ENCODE measurements around the gene THG1L. TPM values are rescaled to one million over a fixed set of nuclear protein-coding genes. Genes with fewer than 3 reads are reported as not detected.
A peak's percentile ranks its signal among the peaks of the same experiment; 100 is the strongest.
"Not testable (repeated sequence)": the region's sequence is repeated elsewhere in the genome, so short reads cannot be mapped to it uniquely, and the experiment has no call there.

The THG1L gene
- total RNA-seq, 1 donor from 2014 or later: 6.6 TPM

DNA sequence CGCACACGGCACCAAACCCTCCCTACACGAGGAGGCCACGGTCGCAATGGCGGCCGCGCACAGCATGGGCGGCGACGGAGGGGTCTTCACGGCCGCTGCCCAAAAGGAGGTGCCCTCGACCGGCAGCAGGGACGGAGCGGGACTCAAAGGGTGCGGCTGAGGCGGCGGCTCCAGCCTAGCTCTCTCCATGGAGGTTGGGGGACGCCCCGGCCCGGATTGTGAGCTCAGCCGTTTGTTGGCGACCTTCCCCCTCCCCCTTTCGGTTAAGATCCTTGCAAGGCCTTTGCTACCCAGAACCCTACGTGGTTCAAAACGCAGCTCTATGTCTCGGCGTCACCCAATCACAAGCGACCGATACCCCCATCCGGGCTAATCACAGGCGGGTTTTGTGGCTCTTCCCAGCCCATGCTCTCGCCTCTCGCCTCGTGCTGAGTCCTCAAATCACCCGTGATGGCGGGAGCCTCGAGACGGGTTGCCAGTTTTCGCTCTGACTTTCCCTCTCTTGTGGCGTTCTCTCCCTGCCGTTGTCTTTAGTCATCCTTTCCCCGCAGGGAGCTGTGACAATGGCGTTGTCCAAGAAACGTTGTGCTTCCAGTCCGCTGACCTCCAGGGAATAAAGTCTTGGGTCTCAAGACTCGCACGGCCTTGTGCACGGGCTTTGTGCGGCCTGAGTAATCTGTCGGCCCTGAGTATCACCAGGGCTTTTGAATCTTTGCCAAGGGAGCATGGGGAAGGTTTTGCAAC lies 40.4 kb upstream of the THG1L start:
- H3K4me1 ChIP-seq: peaks cover 10% of the 10 kb centered on the region
- TF ChIP-seq, protein P1, sequence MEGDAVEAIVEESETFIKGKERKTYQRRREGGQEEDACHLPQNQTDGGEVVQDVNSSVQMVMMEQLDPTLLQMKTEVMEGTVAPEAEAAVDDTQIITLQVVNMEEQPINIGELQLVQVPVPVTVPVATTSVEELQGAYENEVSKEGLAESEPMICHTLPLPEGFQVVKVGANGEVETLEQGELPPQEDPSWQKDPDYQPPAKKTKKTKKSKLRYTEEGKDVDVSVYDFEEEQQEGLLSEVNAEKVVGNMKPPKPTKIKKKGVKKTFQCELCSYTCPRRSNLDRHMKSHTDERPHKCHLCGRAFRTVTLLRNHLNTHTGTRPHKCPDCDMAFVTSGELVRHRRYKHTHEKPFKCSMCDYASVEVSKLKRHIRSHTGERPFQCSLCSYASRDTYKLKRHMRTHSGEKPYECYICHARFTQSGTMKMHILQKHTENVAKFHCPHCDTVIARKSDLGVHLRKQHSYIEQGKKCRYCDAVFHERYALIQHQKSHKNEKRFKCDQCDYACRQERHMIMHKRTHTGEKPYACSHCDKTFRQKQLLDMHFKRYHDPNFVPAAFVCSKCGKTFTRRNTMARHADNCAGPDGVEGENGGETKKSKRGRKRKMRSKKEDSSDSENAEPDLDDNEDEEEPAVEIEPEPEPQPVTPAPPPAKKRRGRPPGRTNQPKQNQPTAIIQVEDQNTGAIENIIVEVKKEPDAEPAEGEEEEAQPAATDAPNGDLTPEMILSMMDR (IDR thresholded peaks at IDR 0.05; ENCODE audit: borderline replicate concordance): no peak
- H3K9me3 ChIP-seq (replicated peaks): no peaks in the 10 kb centered on the region
- H3K4me3 ChIP-seq: peak overlapping the region; percentile 11
- H3K27ac ChIP-seq (replicated peaks): no peak overlapping the region
- peaks cover 10% of the 10 kb centered on the region for H3K27me3 ChIP-seq (ENCODE audit: low read depth)
- DNase-seq: no peak
- intact Hi-C loops (cut with micrococcal nuclease): no loop called here
- no peaks in the 10 kb centered on the region for H3K36me3 ChIP-seq

DNA sequence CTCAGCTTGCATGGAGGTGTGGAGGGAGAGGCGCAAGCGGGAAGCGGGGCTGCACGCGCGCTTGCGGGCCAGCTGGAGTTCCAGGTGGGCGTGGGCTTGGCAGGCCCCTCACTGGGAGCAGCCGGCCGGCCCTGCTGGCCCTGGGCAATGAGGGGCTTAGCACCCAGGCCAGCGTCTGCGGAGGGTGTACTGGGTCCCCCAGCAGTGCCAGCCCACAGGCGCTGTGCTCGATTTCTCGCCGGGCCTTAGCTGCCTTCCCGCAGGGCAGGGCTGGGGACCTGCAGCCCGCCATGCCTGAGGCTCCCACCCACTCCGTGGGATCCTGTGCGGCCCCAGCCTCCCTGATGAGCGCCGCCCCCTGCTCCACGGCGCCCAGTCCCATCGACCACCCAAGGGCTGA lies 37.4 kb upstream of the THG1L start:
- H3K4me1 ChIP-seq; intact Hi-C loops (cut with micrococcal nuclease): not testable (repeated sequence)

DNA sequence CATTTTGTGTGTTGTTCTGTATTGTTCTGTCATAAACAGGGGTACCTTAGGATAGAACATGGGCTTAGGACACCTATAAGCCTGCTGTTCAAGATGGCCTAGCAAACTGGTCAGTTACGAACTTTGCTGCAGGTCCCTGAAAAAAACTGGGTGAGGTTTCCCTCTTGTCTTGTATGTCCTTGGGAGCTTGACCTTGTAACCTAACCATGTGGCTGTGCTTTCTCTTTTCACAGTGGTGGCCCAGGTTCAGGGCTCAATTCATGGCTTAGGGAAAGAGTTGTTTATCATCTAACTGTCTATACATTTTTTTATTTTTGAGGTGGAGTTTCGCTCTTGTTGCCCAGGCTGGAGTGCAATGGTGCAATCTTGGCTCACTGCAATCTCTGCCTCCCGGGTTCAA lies 35.1 kb upstream of the THG1L start:
- intact Hi-C loops (cut with micrococcal nuclease); H3K4me1 ChIP-seq; DNase-seq; H3K27me3 ChIP-seq (ENCODE audit: low read depth); H3K27ac ChIP-seq (replicated peaks); H3K36me3 ChIP-seq; H3K4me3 ChIP-seq: not testable (repeated sequence)
- peaks cover 26% of the 10 kb centered on the region for H3K9me3 ChIP-seq (replicated peaks)

More for the DNA sequence above, 37.4 kb upstream of the THG1L start:
- Histone ChIP-seq H3K27me3 (ENCODE audit: low read depth) (peaks cover 10% of the 10 kb centered on the region), H3K9me3 (replicated peaks) (peaks cover 13% of the 10 kb centered on the region)
- H3K27ac ChIP-seq (replicated peaks); DNase-seq; H3K4me3 ChIP-seq; H3K36me3 ChIP-seq: not testable (repeated sequence)

DNA sequence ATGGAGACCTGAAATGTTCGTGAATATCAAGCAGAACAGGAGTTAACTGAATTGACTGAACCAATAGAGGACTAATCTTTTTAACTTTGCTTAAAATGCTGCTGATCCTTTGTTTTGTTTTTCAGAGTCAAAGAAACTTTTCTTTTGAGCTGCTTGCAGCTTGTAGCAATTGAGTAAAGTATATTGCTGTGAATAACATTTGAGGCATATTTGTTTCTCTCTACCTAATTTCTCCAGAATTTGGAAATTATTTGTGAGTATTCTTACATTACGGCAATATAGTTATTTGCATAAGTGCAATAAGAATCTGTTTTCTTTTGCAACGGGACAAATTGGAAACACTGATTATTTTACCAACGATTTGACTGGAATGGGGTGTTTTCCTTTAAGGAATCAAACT lies 32.5 kb upstream of the THG1L start:
- intact Hi-C loops (cut with micrococcal nuclease): not testable (repeated sequence)

DNA sequence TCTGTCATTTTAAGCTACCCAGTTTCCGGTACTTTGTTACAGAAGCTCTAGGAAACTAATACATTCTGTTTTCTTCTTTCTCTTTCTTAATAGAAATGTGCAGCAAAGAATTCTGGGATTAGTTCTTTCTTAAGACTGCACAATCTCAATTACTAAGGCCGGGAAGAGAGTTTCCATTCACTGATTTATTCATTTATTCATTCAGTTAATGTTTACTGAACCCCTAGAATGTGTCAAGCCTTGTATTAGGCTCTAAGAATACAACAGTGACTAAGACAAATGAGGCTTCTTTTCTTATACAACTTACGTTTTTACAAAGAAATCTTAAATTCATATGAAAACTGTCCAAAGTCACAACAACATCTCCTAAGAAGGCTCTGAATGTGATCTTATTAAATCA lies 27.5 kb upstream of the THG1L start:
- H3K9me3 ChIP-seq (replicated peaks): peaks cover 19% of the 10 kb centered on the region
- no peaks in the 10 kb centered on the region for H3K27me3 ChIP-seq (ENCODE audit: low read depth)
- H3K4me3 ChIP-seq: no peak overlapping the region
- H3K36me3 ChIP-seq: no peaks in the 10 kb centered on the region
- H3K4me1 ChIP-seq: no peaks in the 10 kb centered on the region
- no peak for DNase-seq
- no peak overlapping the region for H3K27ac ChIP-seq (replicated peaks)
- intact Hi-C loops (cut with micrococcal nuclease): no loop called here
- TF ChIP-seq, protein P1 (IDR thresholded peaks at IDR 0.05; ENCODE audit: borderline replicate concordance): no peak

More for the DNA sequence above, 32.5 kb upstream of the THG1L start:
- not testable (repeated sequence) for H3K4me1 ChIP-seq; H3K4me3 ChIP-seq; H3K27ac ChIP-seq (replicated peaks); H3K27me3 ChIP-seq (ENCODE audit: low read depth); H3K36me3 ChIP-seq; DNase-seq
- peaks cover 31% of the 10 kb centered on the region for H3K9me3 ChIP-seq (replicated peaks)

DNA sequence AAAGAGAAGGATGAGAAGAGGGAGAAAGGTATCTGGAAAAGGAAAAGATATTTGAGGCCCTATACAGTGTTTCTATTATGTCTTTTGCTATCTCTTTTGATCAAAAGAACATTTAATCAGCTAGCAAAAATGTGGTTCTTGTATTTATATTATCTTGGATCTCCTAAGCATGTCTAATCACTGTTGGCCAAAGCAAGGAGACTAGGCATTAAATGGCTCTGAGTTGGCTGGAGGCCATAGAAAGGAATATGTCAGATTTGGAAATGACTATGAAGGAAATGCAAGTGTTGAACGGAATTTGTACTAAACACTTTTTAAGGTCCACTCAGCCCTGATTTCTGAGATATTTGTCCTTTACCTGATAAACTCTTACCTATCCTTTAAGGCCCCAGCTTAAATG lies 22.4 kb upstream of the THG1L start:
- TF ChIP-seq, protein P1 (IDR thresholded peaks at IDR 0.05; ENCODE audit: borderline replicate concordance): no peak
- H3K9me3 ChIP-seq (replicated peaks): no peaks in the 10 kb centered on the region
- no peaks in the 10 kb centered on the region for H3K27me3 ChIP-seq (ENCODE audit: low read depth)
- no peak overlapping the region for H3K27ac ChIP-seq (replicated peaks)
- DNase-seq: no peak
- no peaks in the 10 kb centered on the region for H3K36me3 ChIP-seq
- intact Hi-C loops (cut with micrococcal nuclease): no loop called here
- H3K4me1 ChIP-seq: no peaks in the 10 kb centered on the region
- H3K4me3 ChIP-seq: no peak overlapping the region

DNA sequence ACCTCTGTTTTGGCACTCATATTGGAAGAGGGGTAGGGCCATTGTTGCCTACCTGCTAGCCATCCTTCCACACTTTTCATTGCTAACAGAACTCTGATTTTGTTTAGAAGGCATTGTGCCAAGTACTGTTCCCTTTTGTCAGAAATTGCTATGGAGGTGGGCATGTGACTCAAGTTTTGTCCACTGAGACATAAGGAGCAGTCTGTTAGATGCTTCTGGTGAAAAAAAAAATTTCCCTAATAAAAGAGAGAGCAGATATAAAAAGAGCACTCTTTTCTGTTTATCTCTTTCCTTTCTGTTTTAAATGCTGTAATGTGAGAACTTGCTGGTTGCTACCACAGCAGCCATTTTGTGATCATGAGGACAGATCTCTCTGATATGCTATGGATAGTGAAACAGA lies 21.9 kb upstream of the THG1L start:
- Histone ChIP-seq H3K27ac (replicated peaks) (no peak overlapping the region), H3K9me3 (replicated peaks) (no peaks in the 10 kb centered on the region)
- intact Hi-C loops (cut with micrococcal nuclease): no loop called here

More for the DNA sequence above, 21.9 kb upstream of the THG1L start:
- H3K4me3 ChIP-seq: no peak overlapping the region
- no peaks in the 10 kb centered on the region for H3K4me1 ChIP-seq
- TF ChIP-seq, protein P1 (IDR thresholded peaks at IDR 0.05; ENCODE audit: borderline replicate concordance): no peak
- H3K27me3 ChIP-seq (ENCODE audit: low read depth): no peaks in the 10 kb centered on the region
- H3K36me3 ChIP-seq: no peaks in the 10 kb centered on the region
- no peak for DNase-seq
